ENCODE data around the gene GPATCH2. TPM values are rescaled to one million over a fixed set of nuclear protein-coding genes. Genes with fewer than 3 reads are reported as not detected.

GPATCH2 gene
- total and polyA plus RNA-seq, 4 donors: 13.4 to 35.3 (median 18.4) TPM

DNA sequence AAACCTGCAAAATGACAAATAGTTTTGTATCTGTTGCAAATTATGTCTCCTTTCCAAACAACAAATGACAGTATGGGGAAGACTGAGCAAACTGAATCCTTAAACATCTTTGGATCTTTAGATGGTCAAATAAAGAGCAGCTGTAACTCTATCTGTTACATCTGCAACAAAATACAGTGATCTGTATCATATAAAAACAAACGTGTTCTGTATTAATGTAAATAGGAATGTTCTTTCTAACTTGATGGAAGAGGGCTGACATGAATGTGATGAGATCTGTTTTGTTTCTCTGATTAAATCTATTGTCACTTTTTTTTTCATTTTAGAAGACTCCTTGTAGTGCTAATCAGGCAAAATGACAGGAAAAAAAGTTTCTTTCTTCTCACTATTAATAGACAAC lies 159.5 kb downstream of the GPATCH2 start:
- Histone ChIP-seq H3K9me3 (ENCODE audit: control insufficient read depth, insufficient read depth, low read length) (no peaks in the 10 kb centered on the region), H3K36me3 (ENCODE audit: control insufficient read depth, insufficient read depth, low read length) (no peaks in the 10 kb centered on the region), H3K4me3 (ENCODE audit: low read depth, low read length) (no peak overlapping the region), H3K27me3 (ENCODE audit: control insufficient read depth, insufficient read depth, low read length) (no peaks in the 10 kb centered on the region), H3K27ac (ENCODE audit: low read depth, low read length) (no peak overlapping the region), H3K4me1 (ENCODE audit: control insufficient read depth, insufficient read depth, low read length) (no peaks in the 10 kb centered on the region)
- no peak for DNase-seq (ENCODE audit: low read depth in 4 of 6, low spot score in 6 of 6)
- WGBS (ENCODE audit: insufficient coverage): no CpG with 5 or more reads among the region's 1 CpG

DNA sequence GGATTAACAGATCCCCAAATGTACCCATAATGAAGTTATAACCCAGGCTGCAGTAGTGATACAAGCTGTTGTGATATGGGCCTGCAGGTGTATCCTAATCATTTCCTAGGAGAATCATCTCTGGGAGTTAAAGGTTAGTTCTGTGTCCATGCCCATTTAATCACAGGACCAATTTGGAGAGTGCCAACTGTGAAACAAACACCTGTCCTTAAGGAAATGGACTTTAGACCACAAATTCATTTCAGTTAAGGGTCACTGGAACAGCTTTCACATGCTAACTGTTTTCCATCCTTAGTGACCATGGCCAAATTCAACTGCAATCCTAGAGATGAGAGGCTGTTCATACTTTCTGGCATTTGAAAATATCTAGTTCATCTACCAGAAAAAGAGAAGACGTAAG lies 160.9 kb downstream of the GPATCH2 start:
- no peak for DNase-seq (ENCODE audit: low read depth in 4 of 6, low spot score in 6 of 6)
- no peak overlapping the region for H3K4me3 ChIP-seq (ENCODE audit: low read depth, low read length)
- H3K9me3 ChIP-seq (ENCODE audit: control insufficient read depth, insufficient read depth, low read length): no peaks in the 10 kb centered on the region
- no peaks in the 10 kb centered on the region for H3K27me3 ChIP-seq (ENCODE audit: control insufficient read depth, insufficient read depth, low read length)
- H3K27ac ChIP-seq (ENCODE audit: low read depth, low read length): no peak overlapping the region
- no CpG with 5 or more reads among the region's 1 CpG for WGBS (ENCODE audit: insufficient coverage)
- H3K36me3 ChIP-seq (ENCODE audit: control insufficient read depth, insufficient read depth, low read length): no peaks in the 10 kb centered on the region
- H3K4me1 ChIP-seq (ENCODE audit: control insufficient read depth, insufficient read depth, low read length): no peaks in the 10 kb centered on the region

DNA sequence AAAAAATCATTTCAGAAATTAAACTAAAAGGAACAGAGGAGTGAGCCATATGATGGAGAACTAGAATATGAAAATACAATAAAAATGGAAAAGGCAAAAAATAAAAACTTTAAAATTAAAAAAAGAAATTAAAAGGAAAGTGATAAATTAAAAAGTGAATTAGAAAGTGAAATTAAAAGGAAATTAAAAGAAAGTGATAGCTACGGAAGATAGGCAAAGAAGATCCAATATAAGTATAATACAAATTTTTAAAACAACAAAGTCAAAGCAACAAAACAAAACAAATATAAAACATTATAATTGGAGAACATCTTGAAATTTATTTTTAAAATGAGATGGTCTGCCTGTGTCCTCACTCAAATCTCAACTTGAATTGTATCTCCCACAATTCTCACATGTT lies 165.8 kb downstream of the GPATCH2 start:
- no peaks in the 10 kb centered on the region for H3K4me1 ChIP-seq (ENCODE audit: control insufficient read depth, insufficient read depth, low read length)
- no peaks in the 10 kb centered on the region for H3K27me3 ChIP-seq (ENCODE audit: control insufficient read depth, insufficient read depth, low read length)
- no peak overlapping the region for H3K4me3 ChIP-seq (ENCODE audit: low read depth, low read length)
- no peaks in the 10 kb centered on the region for H3K36me3 ChIP-seq (ENCODE audit: control insufficient read depth, insufficient read depth, low read length)
- no peak overlapping the region for H3K27ac ChIP-seq (ENCODE audit: low read depth, low read length)
- H3K9me3 ChIP-seq (ENCODE audit: control insufficient read depth, insufficient read depth, low read length): no peaks in the 10 kb centered on the region
- WGBS (ENCODE audit: insufficient coverage): no CpG with 5 or more reads among the region's 1 CpG
- no peak for DNase-seq (ENCODE audit: low read depth in 4 of 6, low spot score in 6 of 6)

DNA sequence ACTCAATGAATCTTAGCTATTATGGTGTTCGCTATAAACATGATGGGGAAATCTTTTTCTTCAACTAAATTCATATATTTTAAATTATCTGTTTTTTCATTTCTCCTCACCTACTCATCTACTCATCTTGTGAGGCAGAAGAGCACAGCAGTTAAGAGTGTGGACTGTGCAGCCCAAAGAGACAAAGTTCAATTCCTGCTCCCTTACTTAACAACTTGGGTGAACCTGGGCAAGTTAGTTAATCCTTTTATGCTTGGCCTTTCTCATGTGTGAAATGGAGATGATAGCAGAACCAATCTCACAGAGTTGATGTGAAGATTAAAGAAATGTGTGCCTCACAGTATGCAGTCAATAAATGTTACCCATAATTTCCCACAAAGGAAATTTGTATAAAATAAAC lies 168.2 kb downstream of the GPATCH2 start:
- H3K27ac ChIP-seq (ENCODE audit: low read depth, low read length): no peak overlapping the region
- WGBS (ENCODE audit: insufficient coverage): no CpG with 5 or more reads among the region's 1 CpG
- H3K4me3 ChIP-seq (ENCODE audit: low read depth, low read length): no peak overlapping the region
- H3K27me3 ChIP-seq (ENCODE audit: control insufficient read depth, insufficient read depth, low read length): no peaks in the 10 kb centered on the region
- H3K4me1 ChIP-seq (ENCODE audit: control insufficient read depth, insufficient read depth, low read length): no peaks in the 10 kb centered on the region
- no peaks in the 10 kb centered on the region for H3K36me3 ChIP-seq (ENCODE audit: control insufficient read depth, insufficient read depth, low read length)
- no peak for DNase-seq (ENCODE audit: low read depth in 4 of 6, low spot score in 6 of 6)
- no peaks in the 10 kb centered on the region for H3K9me3 ChIP-seq (ENCODE audit: control insufficient read depth, insufficient read depth, low read length)

DNA sequence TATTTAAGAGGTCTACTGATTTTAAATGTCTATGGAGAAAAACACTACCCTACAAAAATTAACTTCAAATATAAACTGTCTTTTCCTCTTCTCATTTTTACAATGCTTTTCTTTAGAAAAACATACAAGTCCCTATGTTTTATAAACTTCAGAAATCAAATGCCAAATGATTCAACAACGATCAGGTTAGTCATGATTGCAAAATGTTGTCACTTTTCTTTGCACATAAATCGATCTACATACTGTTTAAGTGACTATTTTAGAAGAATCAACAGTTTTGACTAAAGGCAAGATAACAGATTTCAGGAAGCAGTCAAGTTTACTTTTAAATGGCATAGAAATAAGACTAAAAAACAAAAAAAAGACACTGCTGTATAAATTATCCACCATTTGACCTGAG lies 168.7 kb downstream of the GPATCH2 start:
- no CpG with 5 or more reads among the region's 2 CpGs for WGBS (ENCODE audit: insufficient coverage)
- Histone ChIP-seq H3K27me3 (ENCODE audit: control insufficient read depth, insufficient read depth, low read length) (no peaks in the 10 kb centered on the region), H3K4me1 (ENCODE audit: control insufficient read depth, insufficient read depth, low read length) (no peaks in the 10 kb centered on the region), H3K36me3 (ENCODE audit: control insufficient read depth, insufficient read depth, low read length) (no peaks in the 10 kb centered on the region), H3K4me3 (ENCODE audit: low read depth, low read length) (no peak overlapping the region), H3K9me3 (ENCODE audit: control insufficient read depth, insufficient read depth, low read length) (no peaks in the 10 kb centered on the region), H3K27ac (ENCODE audit: low read depth, low read length) (no peak overlapping the region)
- DNase-seq (ENCODE audit: low read depth in 4 of 6, low spot score in 6 of 6): no peak

DNA sequence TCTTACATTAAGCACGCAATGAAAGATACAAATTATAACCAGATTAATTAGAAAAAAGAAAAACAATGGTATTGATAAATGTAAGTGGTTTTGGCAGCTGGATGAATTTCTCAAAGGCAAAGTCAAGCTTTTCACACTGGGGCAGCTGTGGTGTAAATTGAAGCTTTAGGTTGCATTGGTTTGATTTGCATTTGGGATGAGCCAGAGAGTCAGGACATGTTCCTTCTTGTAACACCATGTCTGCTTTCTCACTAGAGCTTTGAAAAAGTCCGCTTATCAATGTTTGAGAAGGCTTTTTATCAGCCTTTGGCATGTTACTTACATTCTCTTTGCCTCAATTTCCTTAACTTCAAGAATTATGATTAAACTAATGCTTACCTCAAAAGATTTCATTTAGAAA lies 173.9 kb downstream of the GPATCH2 start:
- no peaks in the 10 kb centered on the region for H3K4me1 ChIP-seq (ENCODE audit: control insufficient read depth, insufficient read depth, low read length)
- no peaks in the 10 kb centered on the region for H3K9me3 ChIP-seq (ENCODE audit: control insufficient read depth, insufficient read depth, low read length)
- no peaks in the 10 kb centered on the region for H3K36me3 ChIP-seq (ENCODE audit: control insufficient read depth, insufficient read depth, low read length)
- DNase-seq (ENCODE audit: low read depth in 4 of 6, low spot score in 6 of 6): no peak
- no peaks in the 10 kb centered on the region for H3K27me3 ChIP-seq (ENCODE audit: control insufficient read depth, insufficient read depth, low read length)
- 83% methylated on average over 1 of the region's 2 CpGs for WGBS (ENCODE audit: insufficient coverage)
- no peak overlapping the region for H3K4me3 ChIP-seq (ENCODE audit: low read depth, low read length)
- no peak overlapping the region for H3K27ac ChIP-seq (ENCODE audit: low read depth, low read length)

DNA sequence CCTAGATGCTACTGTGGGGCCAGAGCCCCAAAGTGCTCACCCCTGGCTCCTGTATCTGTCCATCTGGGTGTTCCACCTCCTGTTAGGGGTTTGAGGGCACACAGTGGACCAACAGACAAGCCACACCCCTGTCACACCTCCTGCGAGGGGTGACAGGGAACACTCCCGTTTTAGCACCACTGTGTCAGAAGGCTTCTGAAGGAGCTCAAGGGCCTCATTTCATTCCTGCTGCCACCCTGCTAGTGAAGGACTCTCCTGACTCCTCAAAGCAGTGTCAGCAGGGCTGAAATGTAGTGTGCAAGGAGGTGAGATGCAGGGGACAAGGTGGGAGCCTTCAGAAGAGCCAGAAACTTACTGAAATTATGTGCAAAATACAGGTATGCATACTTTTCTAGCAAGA lies 174.6 kb downstream of the GPATCH2 start:
- no peaks in the 10 kb centered on the region for H3K9me3 ChIP-seq (ENCODE audit: control insufficient read depth, insufficient read depth, low read length)
- no peak overlapping the region for H3K4me3 ChIP-seq (ENCODE audit: low read depth, low read length)
- WGBS (ENCODE audit: insufficient coverage): 94% methylated on average over 2 of the region's 2 CpGs
- no peak overlapping the region for H3K27ac ChIP-seq (ENCODE audit: low read depth, low read length)
- H3K4me1 ChIP-seq (ENCODE audit: control insufficient read depth, insufficient read depth, low read length): no peaks in the 10 kb centered on the region
- DNase-seq (ENCODE audit: low read depth in 4 of 6, low spot score in 6 of 6): no peak
- H3K27me3 ChIP-seq (ENCODE audit: control insufficient read depth, insufficient read depth, low read length): no peaks in the 10 kb centered on the region
- no peaks in the 10 kb centered on the region for H3K36me3 ChIP-seq (ENCODE audit: control insufficient read depth, insufficient read depth, low read length)

DNA sequence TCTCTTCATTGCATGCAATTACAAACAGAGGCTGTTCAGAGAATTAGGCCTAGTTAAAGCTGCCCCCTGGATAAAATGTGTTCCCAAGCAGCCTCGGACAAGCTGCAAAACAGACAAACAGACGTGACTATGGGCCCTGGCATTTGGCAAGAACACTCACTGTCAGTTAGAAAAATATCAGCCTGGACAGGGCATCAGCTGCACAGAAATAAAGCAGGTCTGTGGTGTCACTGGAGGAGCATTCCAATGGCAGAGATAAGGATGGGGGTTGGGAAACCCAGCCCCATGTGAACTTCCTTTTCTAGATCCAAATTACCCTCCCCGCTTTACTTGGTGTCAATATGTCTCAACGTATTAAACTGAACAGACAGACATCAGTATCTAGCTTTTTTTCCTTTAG lies 177.1 kb downstream of the GPATCH2 start:
- WGBS (ENCODE audit: insufficient coverage): 25% methylated on average over 2 of the region's 4 CpGs
- no peaks in the 10 kb centered on the region for H3K27me3 ChIP-seq (ENCODE audit: control insufficient read depth, insufficient read depth, low read length)
- H3K9me3 ChIP-seq (ENCODE audit: control insufficient read depth, insufficient read depth, low read length): no peaks in the 10 kb centered on the region
- no peaks in the 10 kb centered on the region for H3K4me1 ChIP-seq (ENCODE audit: control insufficient read depth, insufficient read depth, low read length)
- H3K36me3 ChIP-seq (ENCODE audit: control insufficient read depth, insufficient read depth, low read length): no peaks in the 10 kb centered on the region
- peak in 3 of 6 donors; percentile 7 to 45 (median 18) for DNase-seq (ENCODE audit: low read depth in 4 of 6, low spot score in 6 of 6)
- no peak overlapping the region for H3K27ac ChIP-seq (ENCODE audit: low read depth, low read length)
- H3K4me3 ChIP-seq (ENCODE audit: low read depth, low read length): no peak overlapping the region

DNA sequence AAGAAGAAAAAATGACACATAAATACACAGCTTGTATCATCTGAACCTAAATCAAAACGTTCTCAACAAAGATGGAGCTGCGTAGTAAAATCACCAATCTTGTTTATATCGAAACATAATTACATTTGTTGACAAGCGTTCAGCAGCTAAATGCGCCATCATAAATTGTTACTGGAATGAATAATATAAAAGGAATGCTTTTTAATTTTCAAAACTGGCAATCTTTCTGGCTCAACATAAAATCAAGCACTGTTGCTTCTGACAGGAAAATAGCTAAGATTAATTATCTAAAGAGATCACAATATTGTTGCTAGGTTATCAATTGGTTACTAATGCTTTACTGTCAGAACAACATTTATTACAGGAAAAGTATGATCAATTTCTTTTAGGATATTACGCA lies 181.5 kb downstream of the GPATCH2 start:
- Histone ChIP-seq H3K4me1 (ENCODE audit: control insufficient read depth, insufficient read depth, low read length) (no peaks in the 10 kb centered on the region), H3K9me3 (ENCODE audit: control insufficient read depth, insufficient read depth, low read length) (no peaks in the 10 kb centered on the region), H3K27me3 (ENCODE audit: control insufficient read depth, insufficient read depth, low read length) (no peaks in the 10 kb centered on the region), H3K4me3 (ENCODE audit: low read depth, low read length) (no peak overlapping the region), H3K27ac (ENCODE audit: low read depth, low read length) (no peak overlapping the region), H3K36me3 (ENCODE audit: control insufficient read depth, insufficient read depth, low read length) (no peaks in the 10 kb centered on the region)
- WGBS (ENCODE audit: insufficient coverage): 100% methylated on average over 2 of the region's 6 CpGs
- DNase-seq (ENCODE audit: low read depth in 4 of 6, low spot score in 6 of 6): peak in 1 of 6 donors; percentile 28

DNA sequence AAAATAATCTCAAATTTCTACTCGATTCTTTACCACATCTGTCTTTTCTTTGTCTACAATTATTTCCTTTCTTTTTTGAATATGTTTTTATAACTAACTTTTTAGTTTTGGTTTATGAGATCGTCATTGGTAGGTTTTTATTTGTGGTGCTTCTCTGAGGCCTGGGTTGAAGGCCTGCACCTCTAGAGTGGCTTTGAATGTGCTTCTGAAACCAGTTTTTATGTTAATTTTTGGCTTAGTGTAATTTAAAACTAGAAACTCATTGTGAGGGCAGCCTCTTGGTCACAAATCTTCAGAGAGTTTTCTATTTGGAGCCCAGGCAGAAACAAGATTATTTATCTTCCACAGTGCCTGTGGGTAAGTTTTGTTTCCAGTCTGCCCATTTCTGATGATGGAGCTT lies 187.0 kb downstream of the GPATCH2 start:
- Histone ChIP-seq H3K36me3 (ENCODE audit: control insufficient read depth, insufficient read depth, low read length) (no peaks in the 10 kb centered on the region), H3K27me3 (ENCODE audit: control insufficient read depth, insufficient read depth, low read length) (no peaks in the 10 kb centered on the region), H3K4me3 (ENCODE audit: low read depth, low read length) (no peak overlapping the region), H3K9me3 (ENCODE audit: control insufficient read depth, insufficient read depth, low read length) (peaks cover 2% of the 10 kb centered on the region), H3K27ac (ENCODE audit: low read depth, low read length) (no peak overlapping the region), H3K4me1 (ENCODE audit: control insufficient read depth, insufficient read depth, low read length) (no peaks in the 10 kb centered on the region)
- WGBS (ENCODE audit: insufficient coverage): no CpG with 5 or more reads among the region's 2 CpGs
- DNase-seq (ENCODE audit: low read depth in 4 of 6, low spot score in 6 of 6): no peak
